Hematopoietic multipotent progenitor cell treated with erythropoietin and hydrocortisone succinate and interleukin-3 and kit ligand, for 6 days (in vitro differentiated cells): Measurements from ENCODE around the gene ANKRD50.
A peak's percentile ranks its signal among the peaks of the same experiment; 100 is the strongest.

Experiments used
- DNase-seq: peaks from one replicate; pipeline ENCODE4 v3.0.0-alpha.2; 2015

Gene ANKRD50

GRCh38 chr4:124712372-124713184 lies at the start of gene ANKRD50:
Gene ANKRD50 (minus strand): TSS chr4:124712732. CDS start chr4:124710511, 2,221 bp downstream.
- peak; percentile 94 for DNase-seq

GRCh38 chr4:124757126-124757525 lies 44.6 kb upstream of the ANKRD50 start:
- no peak for DNase-seq

- no peak for DNase-seq
Observed at GRCh38 chr4:124754681-124755080, 42.1 kb upstream of the ANKRD50 start.

- DNase-seq = no peak
Observed at GRCh38 chr4:124753941-124754581, 41.5 kb upstream of the ANKRD50 start.

GRCh38 chr4:124749421-124749820 lies 36.9 kb upstream of the ANKRD50 start:
- no peak for DNase-seq

- DNase-seq = no peak
Observed at GRCh38 chr4:124748965-124749364, 36.4 kb upstream of the ANKRD50 start.

- DNase-seq = no peak
Observed at GRCh38 chr4:124745985-124746801, 33.7 kb upstream of the ANKRD50 start.

GRCh38 chr4:124743711-124744110 lies 31.2 kb upstream of the ANKRD50 start:
- no peak for DNase-seq

GRCh38 chr4:124740501-124740900 lies 28.0 kb upstream of the ANKRD50 start:
- no peak for DNase-seq

GRCh38 chr4:124738994-124739393 lies 26.5 kb upstream of the ANKRD50 start:
- no peak for DNase-seq

- no peak for DNase-seq
Observed at GRCh38 chr4:124737619-124738018, 25.1 kb upstream of the ANKRD50 start.

- DNase-seq = no peak
Observed at GRCh38 chr4:124736526-124736925, 24.0 kb upstream of the ANKRD50 start.

GRCh38 chr4:124727331-124727890 lies 14.9 kb upstream of the ANKRD50 start:
- no peak for DNase-seq

GRCh38 chr4:124726269-124726668 lies 13.7 kb upstream of the ANKRD50 start:
- DNase-seq = no peak

- DNase-seq = no peak
Observed at GRCh38 chr4:124722071-124722470, 9.5 kb upstream of the ANKRD50 start.

- no peak for DNase-seq
Observed at GRCh38 chr4:124717101-124717500, 4.6 kb upstream of the ANKRD50 start.

GRCh38 chr4:124713185-124713592 lies 657 bp upstream of the ANKRD50 start:
- peak; percentile 86 for DNase-seq

- DNase-seq = peak; percentile 88
Observed at GRCh38 chr4:124711471-124712371, 811 bp downstream of the ANKRD50 start.

- peak; percentile 68 for DNase-seq
Observed at GRCh38 chr4:124710911-124711310, 1.6 kb downstream of the ANKRD50 start.

GRCh38 chr4:124710015-124710741 lies 2.4 kb downstream of the ANKRD50 start:
- peak; percentile 15 for DNase-seq
